ENCODE data around the gene ETNPPL. TPM values are rescaled to one million over a fixed set of nuclear protein-coding genes. Genes with fewer than 3 reads are reported as not detected.
A peak's percentile ranks its signal among the peaks of the same experiment; 100 is the strongest.

Gene ETNPPL
- polyA plus RNA-seq, 1 of the 3 experiments (the other 2 are of a cell fraction): not detected

DNA sequence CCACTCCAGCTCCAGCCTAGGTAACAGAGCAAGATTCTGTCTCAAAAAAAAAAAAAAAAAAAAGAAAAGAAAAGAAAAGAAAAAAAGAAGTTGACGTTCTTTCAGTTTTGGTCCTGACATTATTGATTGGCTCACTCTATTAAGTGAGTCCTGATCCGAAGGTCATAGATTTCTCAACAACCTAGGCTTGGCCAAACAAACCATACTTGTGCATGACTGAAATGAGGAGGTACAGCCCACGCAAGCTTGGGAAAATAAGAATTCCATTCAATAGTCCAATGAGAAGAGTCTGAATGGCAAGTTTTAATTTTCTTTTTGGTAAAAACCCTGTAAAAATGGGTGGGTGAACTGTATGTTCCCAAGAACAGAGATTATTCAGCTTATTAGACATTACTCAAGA, 3.2 kb upstream of the ETNPPL start (continued):
- TF ChIP-seq, protein P1, sequence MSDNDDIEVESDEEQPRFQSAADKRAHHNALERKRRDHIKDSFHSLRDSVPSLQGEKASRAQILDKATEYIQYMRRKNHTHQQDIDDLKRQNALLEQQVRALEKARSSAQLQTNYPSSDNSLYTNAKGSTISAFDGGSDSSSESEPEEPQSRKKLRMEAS (IDR thresholded peaks at IDR 0.05; ENCODE audit: low read depth): no peak
- TF ChIP-seq NRF1 (IDR thresholded peaks at IDR 0.05; ENCODE audit: low read depth, low read length) (no peak), TCF12 (IDR thresholded peaks at IDR 0.05) (no peak), POLR2AphosphoS5 (IDR thresholded peaks at IDR 0.05; ENCODE audit: low read depth, low read length) (no peak)

DNA sequence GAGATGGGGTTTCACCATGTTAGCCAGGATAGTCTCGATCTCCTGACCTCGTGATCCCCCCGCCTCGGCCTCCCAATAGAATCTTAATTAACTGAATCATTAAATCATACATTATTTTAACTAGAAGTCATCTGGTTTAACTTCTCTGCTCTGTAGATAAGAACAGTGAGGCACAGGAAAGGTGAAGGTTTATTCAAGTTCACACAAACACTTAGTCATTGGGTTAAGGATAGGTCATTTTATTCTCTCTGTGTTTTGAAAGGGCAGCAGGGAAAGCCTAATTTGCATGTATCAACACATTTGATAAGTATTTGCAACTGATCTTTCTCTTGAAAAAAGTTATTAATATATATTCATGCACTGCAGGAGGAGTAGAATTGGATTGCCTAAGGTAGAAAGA, 1.1 kb upstream of the ETNPPL start:
- 69% methylated on average over 4 of the region's 4 CpGs for WGBS (ENCODE audit: low lambda C conversion rate)
- Histone ChIP-seq H3K27ac (ENCODE audit: low read depth in 2 of 2, low read length in 1 of 2) (no peak overlapping the region), H3F3A (replicated peaks; ENCODE audit: insufficient read depth) (no peaks in the 10 kb centered on the region), H2AFZ (ENCODE audit: low read depth) (no peak overlapping the region), H3K4me3 (ENCODE audit: low read depth in 2 of 2, low read length in 1 of 2) (no peak overlapping the region), H3K36me3 (replicated peaks in 1 of 2; ENCODE audit: control insufficient read depth in 1 of 2, insufficient read depth in 2 of 2, low read length in 1 of 2) (no peaks in the 10 kb centered on the region), H3K4me2 (no peak overlapping the region), H3K27me3 (ENCODE audit: insufficient read depth) (peaks cover 48% of the 10 kb centered on the region), H4K20me1 (ENCODE audit: insufficient read depth) (no peaks in the 10 kb centered on the region), H3K9me3 (no peaks in the 10 kb centered on the region), H3K4me1 (ENCODE audit: control insufficient read depth in 1 of 2, insufficient read depth in 2 of 2, low read depth in 1 of 2, low read length in 1 of 2) (peaks cover 5 to 9% of the 10 kb centered on the region in 2 experiments; a peak in 2 of 4 replicates), H3K79me2 (ENCODE audit: insufficient read depth) (no peaks in the 10 kb centered on the region), H3K9ac (no peak overlapping the region), H3K9me2 (no peaks in the 10 kb centered on the region)
- ChIA-PET CTCF (no interaction called here), POLR2A (no interaction called here)
- TF ChIP-seq CHD2 (IDR thresholded peaks at IDR 0.05; ENCODE audit: low read length, partially characterized antibody) (no peak), ELF1 (IDR thresholded peaks at IDR 0.05) (no peak), FOXJ3 (CRISPR knock-in tag; IDR thresholded peaks at IDR 0.05) (no peak), YY1 (IDR thresholded peaks at IDR 0.05; ENCODE audit: low read depth) (no peak), POLR2AphosphoS5 (IDR thresholded peaks at IDR 0.05; ENCODE audit: low read depth, low read length) (no peak), FOSL2 (IDR thresholded peaks at IDR 0.05; ENCODE audit: borderline replicate concordance, low read depth) (no peak), NRF1 (IDR thresholded peaks at IDR 0.05; ENCODE audit: low read depth, low read length) (no peak)
- TF ChIP-seq, protein P2, sequence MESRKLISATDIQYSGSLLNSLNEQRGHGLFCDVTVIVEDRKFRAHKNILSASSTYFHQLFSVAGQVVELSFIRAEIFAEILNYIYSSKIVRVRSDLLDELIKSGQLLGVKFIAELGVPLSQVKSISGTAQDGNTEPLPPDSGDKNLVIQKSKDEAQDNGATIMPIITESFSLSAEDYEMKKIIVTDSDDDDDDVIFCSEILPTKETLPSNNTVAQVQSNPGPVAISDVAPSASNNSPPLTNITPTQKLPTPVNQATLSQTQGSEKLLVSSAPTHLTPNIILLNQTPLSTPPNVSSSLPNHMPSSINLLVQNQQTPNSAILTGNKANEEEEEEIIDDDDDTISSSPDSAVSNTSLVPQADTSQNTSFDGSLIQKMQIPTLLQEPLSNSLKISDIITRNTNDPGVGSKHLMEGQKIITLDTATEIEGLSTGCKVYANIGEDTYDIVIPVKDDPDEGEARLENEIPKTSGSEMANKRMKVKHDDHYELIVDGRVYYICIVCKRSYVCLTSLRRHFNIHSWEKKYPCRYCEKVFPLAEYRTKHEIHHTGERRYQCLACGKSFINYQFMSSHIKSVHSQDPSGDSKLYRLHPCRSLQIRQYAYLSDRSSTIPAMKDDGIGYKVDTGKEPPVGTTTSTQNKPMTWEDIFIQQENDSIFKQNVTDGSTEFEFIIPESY (IDR thresholded peaks at IDR 0.05; ENCODE audit: borderline replicate concordance, low read depth): no peak
- TF ChIP-seq, protein P3, sequence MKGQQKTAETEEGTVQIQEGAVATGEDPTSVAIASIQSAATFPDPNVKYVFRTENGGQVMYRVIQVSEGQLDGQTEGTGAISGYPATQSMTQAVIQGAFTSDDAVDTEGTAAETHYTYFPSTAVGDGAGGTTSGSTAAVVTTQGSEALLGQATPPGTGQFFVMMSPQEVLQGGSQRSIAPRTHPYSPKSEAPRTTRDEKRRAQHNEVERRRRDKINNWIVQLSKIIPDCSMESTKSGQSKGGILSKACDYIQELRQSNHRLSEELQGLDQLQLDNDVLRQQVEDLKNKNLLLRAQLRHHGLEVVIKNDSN (IDR thresholded peaks at IDR 0.05; ENCODE audit: borderline replicate concordance, low read depth): no peak
- no peak for DNase-seq

DNA sequence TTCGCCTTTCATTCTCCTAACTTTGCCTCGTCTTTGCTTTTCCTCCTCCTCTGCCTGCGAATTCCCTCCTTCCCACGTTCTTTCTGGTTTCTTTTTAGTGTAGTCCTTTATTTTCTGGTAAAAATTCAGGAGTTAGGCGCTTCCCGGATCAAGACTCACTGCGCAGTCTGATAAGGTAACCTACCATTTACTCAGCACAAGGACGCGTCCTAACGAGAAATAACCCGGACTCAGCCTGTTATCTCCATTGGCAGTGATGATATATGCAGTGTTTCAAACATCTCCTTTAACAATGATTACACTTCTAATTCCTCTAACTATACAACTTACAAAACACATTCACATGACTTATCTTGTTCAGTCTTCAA, 357 bp upstream of the ETNPPL start:
- TF ChIP-seq JUND (IDR thresholded peaks at IDR 0.05) (no peak), POLR2AphosphoS5 (IDR thresholded peaks at IDR 0.05; ENCODE audit: low read depth, low read length) (no peak), NRF1 (IDR thresholded peaks at IDR 0.05; ENCODE audit: low read depth, low read length) (no peak), FOXJ3 (CRISPR knock-in tag; IDR thresholded peaks at IDR 0.05) (no peak), MXI1 (IDR thresholded peaks at IDR 0.05; ENCODE audit: low read depth, low read length) (no peak)
- no peaks in the 10 kb centered on the region for H3F3A ChIP-seq (replicated peaks; ENCODE audit: insufficient read depth)
- ChIA-PET POLR2A (no interaction called here), CTCF (no interaction called here)
- H3K4me3 ChIP-seq (ENCODE audit: low read depth in 2 of 2, low read length in 1 of 2): peak overlapping the region; percentile 40 to 58
- no peaks in the 10 kb centered on the region for H3K9me3 ChIP-seq
- peak overlapping the region; percentile 86 for H3K4me2 ChIP-seq
- WGBS (ENCODE audit: low lambda C conversion rate): 4% methylated on average over 11 of the region's 11 CpGs
- H3K4me1 ChIP-seq (ENCODE audit: control insufficient read depth in 1 of 2, insufficient read depth in 2 of 2, low read depth in 1 of 2, low read length in 1 of 2): peaks cover 5 to 9% of the 10 kb centered on the region in 2 experiments; a peak in 2 of 4 replicates
- H2AFZ ChIP-seq (ENCODE audit: low read depth): peak overlapping the region; percentile 63; the same call in 1 of the 2 replicates
- H3K9ac ChIP-seq: no peak overlapping the region
- DNase-seq: no peak
- no peak overlapping the region for H3K27ac ChIP-seq (ENCODE audit: low read depth in 2 of 2, low read length in 1 of 2)
- H4K20me1 ChIP-seq (ENCODE audit: insufficient read depth): no peaks in the 10 kb centered on the region
- no peaks in the 10 kb centered on the region for H3K36me3 ChIP-seq (replicated peaks in 1 of 2; ENCODE audit: control insufficient read depth in 1 of 2, insufficient read depth in 2 of 2, low read length in 1 of 2)
- no peaks in the 10 kb centered on the region for H3K79me2 ChIP-seq (ENCODE audit: insufficient read depth)
- H3K27me3 ChIP-seq (ENCODE audit: insufficient read depth): peaks cover 44% of the 10 kb centered on the region
- no peaks in the 10 kb centered on the region for H3K9me2 ChIP-seq
